Neural progenitor cell (in vitro differentiated cells): ENCODE data around the gene CTIF. TPM values are rescaled to one million over a fixed set of nuclear protein-coding genes. Genes with fewer than 3 reads are reported as not detected.

Source experiments
- DNase-seq: peaks from one replicate; pipeline ENCODE4 v3.0.0-alpha.2; 2016; ENCODE audit warnings: low spot score
- H2AFZ ChIP-seq: fragments of 200-600 bp; sonication (generic); replicated peaks from 2 replicates; pipeline ENCODE4 v1.6.1; 2016; ENCODE audit warnings: antibody characterized with exemption
- H3F3A ChIP-seq: fragments of 200-600 bp; sonication (generic); 2 replicates; pipeline ENCODE4 v1.6.1; 2016; ENCODE audit warnings: antibody characterized with exemption, low read depth
- H3K27ac ChIP-seq: fragments of 200-600 bp; sonication (generic); 2 replicates; pipeline ENCODE4 v1.5.1; 2016; ENCODE audit warnings: mild to moderate bottlenecking
- H3K27me3 ChIP-seq: fragments of 200-600 bp; sonication (generic); 2 replicates; pipeline ENCODE4 v1.6.1; 2016; ENCODE audit warnings: mild to moderate bottlenecking, moderate library complexity
- H3K36me3 ChIP-seq: fragments of 200-600 bp; sonication (generic); 2 replicates; pipeline ENCODE4 v1.5.1; 2016
- H3K4me1 ChIP-seq: fragments of 200-600 bp; sonication (generic); 2 replicates; pipeline ENCODE4 v1.6.1; 2016; ENCODE audit warnings: mixed run types
- H3K4me2 ChIP-seq: fragments of 200-600 bp; sonication (generic); 2 replicates; pipeline ENCODE4 v1.6.1; 2016
- H3K4me3 ChIP-seq: fragments of 200-600 bp; sonication (generic); 2 replicates; pipeline ENCODE4 v1.5.1; 2016
- H3K79me2 ChIP-seq: fragments of 200-600 bp; sonication (generic); 2 replicates; pipeline ENCODE4 v1.6.1; 2016; ENCODE audit warnings: low read depth
- H3K9ac ChIP-seq: fragments of 200-600 bp; sonication (generic); 2 replicates; pipeline ENCODE4 v1.6.1; 2016
- H3K9me3 ChIP-seq: fragments of 200-600 bp; sonication (generic); 2 replicates; pipeline ENCODE4 v1.5.1; 2016; ENCODE audit warnings: low read depth
- H4K20me1 ChIP-seq: fragments of 200-600 bp; sonication (generic); 2 replicates; pipeline ENCODE4 v1.6.1; 2016; ENCODE audit warnings: low read depth
- H3K27ac Mint-ChIP-seq: 3 replicates; pipeline ENCODE4 v1.8.0; 2021; ENCODE audit warnings: mixed read lengths
- H3K27me3 Mint-ChIP-seq: 2 replicates; pipeline ENCODE4 v1.8.0; 2022; ENCODE audit warnings: low read depth, mild to moderate bottlenecking, inconsistent platforms, moderate library complexity, mixed read lengths; ENCODE audit not compliant: insufficient read depth
- H3K36me3 Mint-ChIP-seq: 3 replicates; pipeline ENCODE4 v1.8.0; 2021; ENCODE audit warnings: mixed read lengths
- H3K4me1 Mint-ChIP-seq: 3 replicates; pipeline ENCODE4 v1.8.0; 2021; ENCODE audit warnings: mixed read lengths
- H3K4me3 Mint-ChIP-seq: 3 replicates; pipeline ENCODE4 v1.8.0; 2021; ENCODE audit warnings: mild to moderate bottlenecking, moderate library complexity, mixed read lengths
- H3K9me3 Mint-ChIP-seq: 3 replicates; pipeline ENCODE4 v1.8.0; 2020; ENCODE audit warnings: mixed read lengths
- CTCF ChIP-seq: fragments of 200-600 bp; sonication (generic); IDR thresholded peaks from 2 replicates; pipeline ENCODE4 v1.5.1; 2017; ENCODE audit warnings: antibody characterized with exemption, mild to moderate bottlenecking
- EZH2 ChIP-seq: fragments of 200-600 bp; sonication (generic); IDR thresholded peaks from 2 replicates; pipeline ENCODE4 v1.6.1; 2017; ENCODE audit warnings: antibody characterized with exemption, mild to moderate bottlenecking, moderate library complexity
- EZH2phosphoT487 ChIP-seq: fragments of 200-600 bp; sonication (generic); IDR thresholded peaks from 2 replicates; pipeline ENCODE4 v1.6.1; 2017; ENCODE audit warnings: antibody characterized with exemption
- total RNA-seq: library from RNA; depleted of rRNA; stranded (reverse); fragments of >200 nt; gene quantifications from 2 replicates; pipeline ENCODE4 v1.2.3, GENCODE V29; 2015; ENCODE audit warnings: low replicate concordance

CTIF gene
- total RNA-seq, 1 donor from 2014 or later, result 17.6 TPM

- no peak overlapping the region for H3K4me2 ChIP-seq
- H3K4me3 ChIP-seq, result no peak overlapping the region
- H3K4me1 ChIP-seq, result no peaks in the 10 kb centered on the region
- H3K9me3 ChIP-seq, result no peaks in the 10 kb centered on the region
- Mint-ChIP-seq H3K27me3 (peaks cover 3% of the 10 kb centered on the region), H3K4me3 (no peak overlapping the region), H3K27ac (no peak overlapping the region), H3K4me1 (peaks cover 12% of the 10 kb centered on the region), H3K36me3 (no peaks in the 10 kb centered on the region), H3K9me3 (no peaks in the 10 kb centered on the region)
- H3K79me2 ChIP-seq, result no peaks in the 10 kb centered on the region
- H4K20me1 ChIP-seq, result no peaks in the 10 kb centered on the region
- no peak for TF ChIP-seq EZH2
- TF ChIP-seq EZH2phosphoT487, result no peak
- TF ChIP-seq CTCF, result no peak
- no peak overlapping the region for H3K9ac ChIP-seq
- H3K36me3 ChIP-seq, result no peaks in the 10 kb centered on the region
- no peak overlapping the region for H2AFZ ChIP-seq
- H3K27me3 ChIP-seq, result no peaks in the 10 kb centered on the region
- H3K27ac ChIP-seq, result no peak overlapping the region
- no peak for DNase-seq
- no peaks in the 10 kb centered on the region for H3F3A ChIP-seq
Observed at GRCh38 chr18:48624856-48625255, 86.0 kb downstream of the CTIF start.

- H3K27ac Mint-ChIP-seq, result no peak overlapping the region
- peaks cover 4% of the 10 kb centered on the region for H3K27me3 Mint-ChIP-seq
- H3F3A ChIP-seq, result no peaks in the 10 kb centered on the region
Observed at GRCh38 chr18:48627216-48627615, 88.4 kb downstream of the CTIF start.

GRCh38 chr18:48629730-48630324 lies 91.0 kb downstream of the CTIF start:
- H3K4me2 ChIP-seq, result no peak overlapping the region
- H2AFZ ChIP-seq, result no peak overlapping the region
- H3K27me3 Mint-ChIP-seq, result peaks cover 5% of the 10 kb centered on the region
- H3K9me3 Mint-ChIP-seq, result no peaks in the 10 kb centered on the region
- DNase-seq, result no peak
- H3K4me3 ChIP-seq, result no peak overlapping the region
- no peaks in the 10 kb centered on the region for H3K79me2 ChIP-seq
- peaks cover 19% of the 10 kb centered on the region for H3K4me1 Mint-ChIP-seq
- no peaks in the 10 kb centered on the region for H4K20me1 ChIP-seq
- no peak overlapping the region for H3K9ac ChIP-seq
- no peak overlapping the region for H3K27ac Mint-ChIP-seq
- H3K36me3 Mint-ChIP-seq, result peaks cover 8% of the 10 kb centered on the region
- no peaks in the 10 kb centered on the region for H3K36me3 ChIP-seq
- H3F3A ChIP-seq, result no peaks in the 10 kb centered on the region
- H3K4me3 Mint-ChIP-seq, result no peak overlapping the region
- no peaks in the 10 kb centered on the region for H3K9me3 ChIP-seq
- TF ChIP-seq EZH2 (no peak), EZH2phosphoT487 (no peak), CTCF (no peak)
- H3K27me3 ChIP-seq, result no peaks in the 10 kb centered on the region
- no peaks in the 10 kb centered on the region for H3K4me1 ChIP-seq
- no peak overlapping the region for H3K27ac ChIP-seq

More at GRCh38 chr18:48627216-48627615, 88.4 kb downstream of the CTIF start:
- Histone ChIP-seq H4K20me1 (no peaks in the 10 kb centered on the region), H3K9ac (no peak overlapping the region), H3K27ac (no peak overlapping the region), H3K27me3 (no peaks in the 10 kb centered on the region), H3K4me1 (no peaks in the 10 kb centered on the region), H3K9me3 (no peaks in the 10 kb centered on the region), H3K79me2 (no peaks in the 10 kb centered on the region), H3K4me2 (no peak overlapping the region), H2AFZ (no peak overlapping the region), H3K36me3 (no peaks in the 10 kb centered on the region), H3K4me3 (no peak overlapping the region)
- TF ChIP-seq EZH2 (no peak), EZH2phosphoT487 (no peak), CTCF (no peak)
- Mint-ChIP-seq H3K9me3 (no peaks in the 10 kb centered on the region), H3K4me1 (peaks cover 18% of the 10 kb centered on the region), H3K36me3 (peaks cover 4% of the 10 kb centered on the region), H3K4me3 (no peak overlapping the region)
- no peak for DNase-seq
